GM21737 (cell line): Measurements from ENCODE around the gene GULP1.
"Not testable (repeated sequence)": the region's sequence is repeated elsewhere in the genome, so short reads cannot be mapped to it uniquely, and the experiment has no call there.

Experiments used
- ATAC-seq: cut with Tn5 transposase; IDR thresholded peaks from one replicate; pipeline ENCODE4 v1.9.1; 2021; ENCODE audit warnings: mild to moderate bottlenecking, moderate library complexity; ENCODE audit not compliant: unreplicated experiment

Gene GULP1, protein sequence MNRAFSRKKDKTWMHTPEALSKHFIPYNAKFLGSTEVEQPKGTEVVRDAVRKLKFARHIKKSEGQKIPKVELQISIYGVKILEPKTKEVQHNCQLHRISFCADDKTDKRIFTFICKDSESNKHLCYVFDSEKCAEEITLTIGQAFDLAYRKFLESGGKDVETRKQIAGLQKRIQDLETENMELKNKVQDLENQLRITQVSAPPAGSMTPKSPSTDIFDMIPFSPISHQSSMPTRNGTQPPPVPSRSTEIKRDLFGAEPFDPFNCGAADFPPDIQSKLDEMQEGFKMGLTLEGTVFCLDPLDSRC

DNA sequence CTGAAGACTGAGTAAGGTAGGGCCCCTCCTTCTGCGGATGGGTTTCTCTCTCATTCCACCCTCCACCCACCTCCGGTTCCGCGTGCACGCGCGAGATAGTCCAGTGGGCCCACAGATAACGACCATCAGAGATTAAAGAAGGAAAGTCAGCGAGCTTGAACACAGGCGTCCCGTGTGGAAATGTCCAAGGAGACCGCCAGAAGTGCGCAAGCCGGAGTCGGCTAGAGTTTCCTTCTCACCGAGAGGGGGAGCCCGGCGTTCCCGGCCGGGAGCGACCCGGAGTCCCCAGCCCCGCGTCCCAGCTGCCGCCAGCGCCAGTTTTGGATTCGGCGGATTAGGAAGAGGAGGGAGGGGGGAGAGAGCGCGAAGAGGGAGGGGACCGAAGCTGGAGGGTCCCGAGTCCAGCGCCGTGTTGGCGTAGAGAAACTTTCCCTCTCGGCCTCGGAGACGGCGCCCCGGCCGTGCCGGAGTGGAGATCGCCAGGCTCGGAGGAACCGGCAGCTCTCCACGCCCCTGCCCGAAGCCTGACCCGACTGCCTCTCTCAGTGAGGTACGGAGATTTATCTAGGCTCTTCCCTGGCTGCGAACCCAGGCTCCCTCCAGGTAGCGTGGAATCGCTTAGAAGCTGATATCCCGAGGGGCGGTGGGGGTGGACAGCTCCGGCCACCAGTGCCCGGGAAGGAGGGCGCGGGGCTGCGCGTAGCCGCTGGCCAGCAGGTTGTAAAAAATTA is at the start of gene GULP1:
TSS of gene GULP1 (plus strand) at position 258 of the 731 bp plus-strand sequence. CDS start 185,829 bp downstream, outside the sequence.
- ATAC-seq: no peak

DNA sequence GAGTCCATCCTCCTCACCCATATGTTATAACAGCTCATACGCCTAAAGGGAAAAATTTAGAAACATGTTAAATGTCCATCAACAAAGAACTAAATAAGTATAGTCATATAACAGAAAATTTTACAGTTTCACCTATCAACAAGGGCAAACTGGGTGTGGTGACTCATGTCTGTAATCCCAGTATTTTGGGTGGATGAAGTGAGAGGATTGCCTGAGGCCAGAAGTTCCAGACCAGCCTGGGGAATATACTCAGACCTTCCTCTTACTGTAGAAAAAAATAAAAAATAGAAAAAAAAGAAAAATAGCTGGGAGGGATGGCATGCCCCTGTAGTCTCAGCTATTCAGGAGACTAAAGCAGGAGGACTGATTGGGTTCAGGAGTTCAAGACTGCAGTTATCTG is 48.3 kb upstream of the GULP1 start:
- no peak for ATAC-seq

DNA sequence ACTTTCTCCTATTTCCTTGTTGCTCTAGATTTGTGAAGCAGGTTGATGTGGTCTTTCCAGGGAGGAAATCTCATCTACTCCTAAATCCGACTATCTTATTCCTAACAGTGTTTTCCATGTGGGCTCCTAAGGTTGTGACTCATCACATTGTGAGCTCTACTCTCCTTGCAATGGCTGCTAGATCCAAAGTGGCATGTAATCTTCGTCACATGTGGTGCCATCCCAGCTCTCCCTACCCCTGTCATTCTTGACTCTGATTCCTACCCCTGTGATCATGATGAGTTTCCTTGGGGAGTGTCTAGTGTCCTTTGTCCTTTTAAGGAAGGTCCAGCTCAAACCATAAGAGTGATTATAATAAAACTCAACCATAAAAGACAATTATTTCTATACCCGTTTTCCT is 47.3 kb upstream of the GULP1 start:
- ATAC-seq: no peak

DNA sequence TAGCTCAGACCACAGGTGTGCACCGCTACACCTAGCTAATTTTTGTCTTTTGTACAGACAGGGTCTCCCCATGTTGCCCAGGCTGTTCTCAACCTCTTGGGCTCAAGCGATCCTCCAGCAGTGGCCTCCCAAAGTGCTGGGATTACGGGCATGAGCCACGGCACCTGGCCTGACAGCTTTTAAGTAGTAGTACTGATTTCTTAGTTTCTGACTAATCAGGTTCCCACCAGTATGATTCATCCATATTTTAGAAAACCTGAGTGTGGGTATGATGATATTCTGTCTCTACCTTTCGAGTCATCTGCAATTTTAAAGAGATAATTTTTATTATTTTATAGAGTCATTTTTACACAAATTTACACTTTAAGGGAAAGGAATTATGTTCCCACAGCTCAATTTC is 46.4 kb upstream of the GULP1 start:
- ATAC-seq: no peak

DNA sequence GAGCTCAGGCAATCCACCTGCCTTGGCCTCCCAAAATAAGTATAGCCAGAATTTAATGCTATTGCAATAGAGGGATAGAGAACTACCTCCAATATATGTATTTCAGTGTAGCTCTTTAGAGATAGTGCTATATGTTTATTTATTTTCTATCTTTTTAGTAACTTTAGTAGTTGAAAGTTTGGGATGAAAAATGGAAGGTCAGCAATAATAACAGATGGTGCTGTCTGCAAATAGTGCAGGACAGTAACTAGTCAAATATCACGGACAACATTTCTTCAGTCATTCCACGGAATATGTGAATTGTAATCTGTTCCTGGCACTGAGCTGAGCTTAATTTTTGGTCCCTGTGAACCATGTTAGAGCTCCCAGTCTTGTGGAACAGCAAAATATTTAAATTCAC is 43.2 kb upstream of the GULP1 start:
- ATAC-seq: no peak

DNA sequence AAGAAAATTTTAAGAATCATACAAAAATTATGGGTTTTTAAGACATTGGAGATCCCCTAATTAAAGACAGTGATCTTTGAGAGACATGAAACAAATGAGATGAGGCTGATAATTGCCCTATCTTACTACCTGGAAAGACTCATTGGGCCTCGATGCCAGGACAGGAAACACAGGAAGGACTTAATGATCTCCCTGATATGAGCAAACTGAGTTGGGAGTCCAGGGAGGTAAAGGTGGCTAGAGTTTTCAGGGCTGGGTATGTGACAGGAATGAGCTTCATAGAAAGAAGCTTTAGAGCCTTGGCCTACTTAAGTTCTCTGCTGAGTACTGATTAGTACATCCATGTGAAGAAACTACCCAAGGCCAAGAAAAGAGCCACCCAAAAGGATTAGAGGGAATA is 40.6 kb upstream of the GULP1 start:
- ATAC-seq: no peak

DNA sequence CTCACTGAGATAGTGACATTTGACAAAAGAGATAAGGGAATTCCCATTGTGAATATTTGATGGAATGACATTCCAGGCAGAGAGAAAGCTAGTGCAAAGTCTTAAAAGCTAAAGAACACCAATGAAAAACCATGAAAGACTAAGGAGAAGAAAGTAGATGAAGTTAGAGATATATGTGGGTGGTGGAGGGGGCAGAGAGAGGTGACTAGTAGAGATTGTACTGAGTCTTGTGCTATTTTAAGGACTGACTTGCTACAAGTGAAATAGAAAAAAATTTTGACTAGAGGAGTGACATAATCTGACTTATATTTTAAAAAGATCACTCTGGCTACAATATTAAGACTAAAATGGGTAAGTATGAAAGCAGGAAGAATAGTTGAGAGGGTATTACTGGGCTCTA is 35.3 kb upstream of the GULP1 start:
- no peak for ATAC-seq

DNA sequence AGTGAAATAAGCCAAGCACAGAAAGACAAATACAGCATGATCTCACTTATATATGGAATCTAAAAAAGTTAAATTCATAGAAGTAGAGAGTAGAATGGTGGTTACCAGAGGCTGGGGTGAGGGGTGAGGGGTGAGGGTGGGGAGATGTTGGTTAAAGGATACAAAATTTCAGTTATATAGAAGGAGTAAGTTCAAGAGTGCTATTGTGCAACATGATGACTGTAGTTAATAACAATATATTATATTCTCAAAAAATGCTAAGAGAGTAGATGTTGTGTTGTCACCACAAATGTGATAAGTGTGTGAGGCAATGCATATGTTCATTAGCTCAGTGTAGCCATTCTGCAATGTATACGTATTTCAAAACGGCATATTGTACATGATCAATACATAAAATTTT is 26.4 kb upstream of the GULP1 start:
- no peak for ATAC-seq

DNA sequence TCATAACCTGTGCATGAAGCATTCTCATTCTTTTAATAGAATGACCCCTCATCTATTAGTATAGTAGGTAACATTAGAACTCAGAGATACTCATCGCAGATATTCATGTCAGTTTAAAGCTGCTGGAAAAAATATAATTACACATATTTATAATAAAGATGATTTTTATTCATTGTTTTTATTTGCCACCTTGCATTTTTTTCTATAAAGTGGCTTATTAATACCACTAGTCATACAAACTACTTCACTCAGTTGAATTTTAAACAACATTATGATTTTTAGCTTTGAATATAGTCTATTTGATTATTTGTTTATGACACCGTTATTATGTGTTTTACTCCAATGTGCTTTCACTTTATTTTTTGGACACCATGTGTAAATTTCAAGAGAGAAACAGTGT is 23.9 kb upstream of the GULP1 start:
- no peak for ATAC-seq

DNA sequence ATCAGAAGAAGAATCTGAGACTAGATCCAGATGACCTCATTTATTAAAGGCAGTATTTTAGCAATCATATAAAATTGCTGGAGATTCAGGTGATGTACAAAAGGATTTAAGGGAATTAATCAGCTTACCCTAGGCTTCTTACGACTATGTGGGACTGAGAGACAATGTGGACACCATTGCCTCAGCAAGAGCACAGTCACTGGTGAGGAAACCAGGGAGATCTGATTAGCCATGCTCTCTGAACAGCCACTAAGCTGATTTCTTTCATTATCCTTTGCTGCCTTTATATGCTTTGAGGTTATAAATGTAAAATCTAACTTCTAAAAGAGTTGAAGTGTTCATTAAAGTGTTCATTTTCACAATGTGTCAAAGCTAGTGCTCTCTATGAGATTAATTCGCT is 22.7 kb upstream of the GULP1 start:
- ATAC-seq: no peak

DNA sequence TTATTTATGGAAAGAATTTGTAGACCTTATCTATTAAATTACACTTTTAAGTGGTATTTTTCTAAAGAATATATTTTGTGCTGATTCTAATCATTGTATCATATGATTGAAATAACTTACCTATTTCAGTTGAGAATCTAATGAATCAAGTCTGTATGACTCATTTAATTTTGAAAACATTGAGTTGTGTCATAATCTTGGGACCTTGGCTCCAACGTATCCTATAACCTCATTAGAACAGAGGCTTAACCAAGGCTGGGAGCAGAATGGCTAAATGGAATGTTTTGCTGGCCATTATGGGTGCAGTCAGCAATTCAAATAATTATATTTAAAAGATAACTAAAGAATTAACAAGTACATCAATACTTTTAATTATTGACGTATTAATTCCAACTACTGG is 19.6 kb upstream of the GULP1 start:
- no peak for ATAC-seq

DNA sequence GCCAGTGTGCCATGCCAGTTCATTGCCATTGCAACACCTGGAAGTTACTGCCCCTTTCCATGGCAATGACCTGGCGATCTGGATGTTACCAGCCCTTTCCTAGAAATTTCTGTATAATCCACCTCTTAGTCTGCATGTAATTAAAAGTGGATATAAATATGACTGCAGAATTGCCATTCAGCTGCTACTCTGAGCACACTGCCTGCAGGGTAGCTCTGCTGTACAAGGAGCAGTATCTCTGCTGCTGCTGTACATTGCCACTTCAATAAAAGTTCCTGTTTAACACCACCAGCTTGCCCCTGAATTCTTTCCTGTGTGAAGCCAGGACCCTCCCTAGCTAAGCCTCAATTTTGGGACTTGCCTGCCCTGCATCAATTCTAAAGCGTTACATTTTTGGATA is 17.4 kb upstream of the GULP1 start:
- no peak for ATAC-seq

DNA sequence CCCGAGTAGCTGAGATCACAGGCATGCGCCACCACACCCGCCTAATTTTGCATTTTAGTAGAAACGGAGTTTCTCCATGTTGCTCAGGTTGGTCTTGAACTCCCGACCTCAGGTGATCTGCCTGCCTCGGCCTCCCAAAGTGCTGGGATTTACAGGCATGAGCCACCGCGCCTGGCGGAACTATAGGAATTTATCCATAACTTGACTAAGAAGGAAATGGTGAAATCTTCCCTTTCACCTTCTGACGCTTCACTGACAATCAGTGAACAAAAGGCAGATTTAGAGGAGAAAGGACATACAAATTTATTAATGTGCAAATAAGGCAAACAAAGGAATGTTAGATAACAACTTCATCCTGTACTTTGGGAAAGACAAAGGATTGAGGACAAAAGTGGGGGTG is 15.4 kb upstream of the GULP1 start:
- no peak for ATAC-seq

DNA sequence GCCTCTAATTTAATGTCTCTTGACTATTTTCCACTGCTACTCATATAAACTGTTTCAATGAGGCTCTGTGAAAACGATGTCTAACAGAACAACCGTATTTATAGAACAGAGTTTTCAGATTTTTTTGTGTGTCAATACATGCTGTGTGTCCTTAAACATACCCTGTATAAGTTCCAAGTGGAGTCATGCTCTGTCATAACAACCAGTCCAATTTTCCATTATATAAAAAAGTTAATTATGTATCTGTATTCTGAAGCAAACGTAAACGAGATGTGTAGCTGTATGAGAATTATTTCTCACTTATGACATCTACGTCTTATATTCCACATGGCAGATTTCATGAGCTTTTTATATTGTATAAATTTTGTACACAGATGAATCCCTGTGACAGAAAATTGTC is 13.9 kb upstream of the GULP1 start:
- no peak for ATAC-seq

DNA sequence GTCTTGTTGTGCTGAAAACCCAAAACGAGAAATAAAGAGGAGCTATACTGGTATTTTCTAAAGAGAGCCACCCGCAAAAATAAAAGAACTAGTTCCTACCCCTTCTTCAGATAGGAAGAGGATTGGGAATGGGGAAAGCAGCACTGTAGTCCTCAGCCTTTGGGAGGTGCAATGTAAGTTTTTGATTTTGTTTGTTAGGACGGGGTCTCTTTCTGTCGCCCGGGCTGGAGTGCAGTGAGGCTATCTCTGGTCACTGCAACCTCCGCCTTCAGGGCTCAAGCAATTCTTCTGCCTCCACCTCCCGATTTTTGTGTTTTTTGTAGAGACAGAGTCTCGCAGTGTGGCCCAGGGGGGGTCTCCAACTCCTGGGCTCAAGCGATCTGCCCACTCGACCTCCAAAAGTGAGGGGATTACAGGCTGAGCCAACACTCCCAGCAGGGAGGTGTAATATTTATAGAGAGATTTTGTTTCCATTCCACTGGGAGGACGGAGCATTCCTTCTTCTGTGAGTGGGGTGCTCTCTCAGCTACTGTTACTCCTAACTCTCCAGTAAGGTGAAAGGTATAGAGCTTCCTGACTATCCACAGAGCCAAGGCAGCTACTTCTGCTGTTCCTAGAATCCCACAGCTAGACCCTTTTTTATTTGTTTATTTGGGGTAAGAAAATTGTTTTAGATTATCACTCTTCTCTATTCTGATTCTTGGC is 13.1 kb upstream of the GULP1 start:
- no peak for ATAC-seq

DNA sequence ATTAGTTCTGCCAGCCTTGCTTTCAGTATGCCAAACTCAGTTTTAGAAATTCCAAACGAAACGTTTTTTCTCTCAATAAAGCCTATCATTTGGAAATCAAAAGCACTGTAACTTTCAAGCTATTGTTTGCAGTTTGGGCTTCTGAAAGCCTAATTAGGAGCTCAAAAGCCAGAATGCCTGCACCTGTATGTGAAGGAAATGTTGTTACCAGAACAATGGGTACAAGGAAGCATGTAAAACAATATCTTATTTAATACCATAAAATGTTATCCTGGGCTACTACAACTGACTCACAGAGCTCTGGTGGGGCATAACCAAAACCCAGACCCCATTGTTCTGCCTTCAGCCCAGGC is 12.6 kb upstream of the GULP1 start:
- ATAC-seq: no peak

DNA sequence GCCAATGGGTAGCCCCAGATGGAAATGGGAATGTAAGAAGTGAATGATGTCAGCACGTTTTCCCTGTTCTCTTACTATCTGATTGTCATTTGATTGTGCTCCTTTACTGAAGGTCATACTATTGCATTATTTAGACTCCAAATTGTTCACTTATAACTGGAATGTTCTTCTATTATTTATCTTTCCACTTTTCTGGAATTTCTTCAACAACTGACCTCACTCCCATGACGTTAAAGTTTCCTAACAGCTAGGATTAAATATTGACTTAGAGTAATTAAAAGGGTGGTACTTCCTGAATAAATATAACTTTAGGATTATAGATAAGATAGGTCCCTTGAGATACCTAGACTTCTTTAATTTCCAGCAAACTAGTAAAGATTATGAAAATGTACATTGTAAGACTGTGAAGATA is 10.9 kb upstream of the GULP1 start:
- ATAC-seq: no peak

DNA sequence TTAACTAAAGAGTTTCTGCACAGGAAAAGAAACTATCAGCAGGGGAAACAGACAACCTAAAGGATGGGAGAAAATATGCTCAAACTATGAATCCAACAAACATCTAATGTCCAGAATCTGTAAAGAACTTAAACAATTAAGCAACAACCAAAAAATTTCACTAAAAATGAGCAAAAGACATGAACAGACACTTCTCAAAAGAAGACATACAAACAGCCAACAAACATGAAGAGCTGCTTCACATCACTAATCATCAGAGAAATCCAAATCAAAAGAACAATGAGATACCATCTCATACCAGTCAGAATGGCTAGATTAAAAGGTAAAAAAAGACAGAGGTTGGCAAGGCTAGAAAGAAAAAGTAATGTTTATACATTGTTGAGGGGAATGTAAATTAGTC is 8.8 kb upstream of the GULP1 start:
- no peak for ATAC-seq

DNA sequence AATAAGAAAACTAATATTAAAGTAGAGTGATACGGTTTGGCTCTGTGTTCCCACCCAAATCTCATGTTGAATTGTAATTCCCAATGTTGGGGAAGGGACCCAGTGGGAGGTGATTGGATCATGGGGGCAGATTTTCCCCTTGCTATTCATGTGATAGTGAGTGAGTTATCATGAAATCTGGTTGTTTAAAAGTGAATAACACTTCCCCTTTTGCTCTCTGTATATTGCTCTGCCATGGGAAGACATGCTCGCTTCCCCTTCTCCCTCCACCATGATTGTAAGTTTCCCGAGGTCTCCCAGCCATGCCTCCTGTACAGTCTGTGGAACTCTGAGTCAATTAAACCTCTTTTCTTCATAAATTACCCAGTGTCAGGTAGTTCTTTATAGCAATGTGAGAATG is 7.4 kb upstream of the GULP1 start:
- not testable (repeated sequence) for ATAC-seq

DNA sequence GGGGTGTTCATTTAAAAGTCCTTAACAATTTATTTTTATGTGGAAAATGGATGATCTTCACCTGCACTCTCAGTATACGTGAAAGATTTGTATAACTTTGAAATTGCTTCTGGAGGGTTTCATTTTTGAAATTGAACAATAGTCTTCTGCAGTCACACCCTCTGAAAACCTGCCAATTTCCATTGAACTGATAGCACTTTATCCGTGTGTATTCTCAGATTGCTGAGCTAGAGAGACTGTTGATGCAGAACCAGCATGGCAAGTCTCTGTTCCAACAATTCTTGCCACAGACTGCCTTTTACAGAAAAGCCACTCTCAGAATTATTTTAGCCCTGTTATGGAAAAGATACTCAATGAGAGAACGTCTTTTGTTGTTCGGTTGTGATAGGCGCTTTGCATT is 6.6 kb upstream of the GULP1 start:
- ATAC-seq: no peak

DNA sequence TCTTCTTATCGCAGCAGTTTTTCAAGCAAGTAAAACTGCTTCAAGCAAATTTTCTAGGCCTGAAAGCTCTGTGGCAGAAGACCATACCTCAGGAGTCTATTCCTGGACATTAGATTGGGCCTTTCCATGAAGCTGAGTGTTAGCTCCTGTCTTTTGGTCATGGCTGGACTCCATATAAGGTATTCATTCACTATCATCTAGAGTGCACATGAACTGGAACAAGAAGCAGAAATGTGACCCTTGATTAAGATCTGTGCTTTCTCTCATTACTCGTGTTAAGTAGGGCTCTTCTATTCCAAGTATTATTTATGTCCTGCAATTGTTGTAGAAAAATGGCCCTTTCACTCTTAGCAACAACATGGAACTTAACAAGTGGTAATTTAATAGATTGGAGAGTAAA is 5.9 kb upstream of the GULP1 start:
- no peak for ATAC-seq

DNA sequence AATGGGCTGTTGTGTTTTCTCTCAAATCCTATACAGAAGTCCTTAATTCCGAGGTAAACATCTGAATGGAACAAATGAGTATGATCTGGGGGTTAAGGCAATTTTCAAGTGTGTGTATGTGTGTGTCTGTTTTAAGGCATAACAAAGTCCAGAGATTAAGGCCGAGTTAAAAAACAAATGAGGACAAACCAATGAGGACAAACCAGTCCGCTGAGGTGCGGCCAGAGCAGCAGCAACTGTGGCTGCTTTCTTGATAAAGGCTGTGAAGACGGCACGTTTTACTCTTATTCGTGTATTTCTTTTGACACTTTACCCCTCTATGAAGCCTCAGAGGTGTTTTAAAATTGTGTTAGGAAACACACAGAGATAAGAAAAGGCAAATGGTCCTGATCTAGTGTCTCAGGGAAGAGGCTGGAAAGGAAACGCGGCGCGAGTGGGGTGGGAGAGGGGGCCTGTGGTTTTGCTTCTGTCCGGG is 495 bp upstream of the GULP1 start:
- no peak for ATAC-seq
